A549 (cell line): ENCODE results near the gene RDH5. TPM values are rescaled to one million over a fixed set of nuclear protein-coding genes. Genes with fewer than 3 reads are reported as not detected.

Experiments
- ATAC-seq, 2 experiments: fragments of 200-7000 bp in 1 of 2; fragments of >200 bp in 1 of 2; cut with Nextera tagmentation in 1 of 2; cut with Tn5 transposase in 1 of 2; 3 replicates each; pipeline versions ENCODE4 v1.8.0 to v1.9.1; 2018 to 2020; ENCODE audit warnings: mild to moderate bottlenecking in 1 of 2, moderate library complexity in 1 of 2
- CTCF ChIA-PET: fragments of 300-600 bp; sonication (Branson Sonifier 250); formaldehyde crosslinking; extraction: SDS; loops from one replicate; lab custom pipeline; 2021; ENCODE audit warnings: antibody characterized with exemption, inconsistent platforms; lab: Yijun Ruan, JAX
- POLR2A ChIA-PET: fragments of 350-600 bp; formaldehyde crosslinking; extraction: SDS; loops from one replicate; lab custom pipeline; 2021; ENCODE audit warnings: antibody characterized with exemption, inconsistent platforms; lab: Yijun Ruan, JAX
- DNase-seq, 2 experiments: peaks; one replicate each; pipeline versions ENCODE4 v3.0.0 to v3.0.0-alpha.2; 2011 to 2016; ENCODE audit warnings: low read depth in 1 of 2, low spot score in 1 of 2
- FAIRE-seq: peaks from 2 replicates; lab custom pipeline; 2011; peaks lifted over from hg19 to GRCh38; lab: Jason Lieb, UNC
- H3K27ac ChIP-seq, 2 experiments: fragments of >200 bp; sonication (Bioruptor Twin); formaldehyde crosslinking; 3 replicates each; pipeline ENCODE4 v1.5.1; 2016 to 2017
- H3K4me1 ChIP-seq: fragments of >200 bp; sonication (Bioruptor Twin); formaldehyde crosslinking; 3 replicates; pipeline ENCODE4 v1.6.1; 2016
- H3K4me2 ChIP-seq: fragments of >200 bp; sonication (Bioruptor Twin); formaldehyde crosslinking; 3 replicates; pipeline ENCODE4 v1.6.1; 2016
- H3K4me3 ChIP-seq: fragments of >200 bp; sonication (Bioruptor Twin); formaldehyde crosslinking; 3 replicates; pipeline ENCODE4 v1.5.1; 2016
- H3K9me3 ChIP-seq: fragments of >200 bp; sonication (Bioruptor Twin); formaldehyde crosslinking; 3 replicates; pipeline ENCODE4 v1.6.1; 2016
- BCL3 ChIP-seq: fragments of >200 bp; sonication (Bioruptor Twin); formaldehyde crosslinking; IDR thresholded peaks from 3 replicates; pipeline ENCODE4 v1.6.1; 2016
- CEBPB ChIP-seq, 2 experiments: fragments of >200 bp in 1 of 2; sonication (Bioruptor Twin) in 1 of 2; formaldehyde crosslinking in 1 of 2; IDR thresholded peaks; 2 replicates each; pipeline ENCODE4 v1.6.1; 2012 to 2016
- CHD2 ChIP-seq: fragments of 150-350 bp; IDR thresholded peaks from 2 replicates; pipeline ENCODE4 v1.6.1; 2014; ENCODE audit warnings: low read length; ENCODE audit not compliant: partially characterized antibody
- CHD4 ChIP-seq: fragments of 200-600 bp; sonication (generic); IDR thresholded peaks from 2 replicates; pipeline ENCODE4 v1.6.1; 2016; ENCODE audit warnings: antibody characterized with exemption, mild to moderate bottlenecking, borderline replicate concordance
- EHF ChIP-seq: fragments of 250-450 bp; sonication (Bioruptor Pico); IDR thresholded peaks from 2 replicates; pipeline ENCODE4 v1.5.0; 2020; ENCODE audit warnings: mild to moderate bottlenecking
- ELK1 ChIP-seq: fragments of 150-350 bp; IDR thresholded peaks from 2 replicates; pipeline ENCODE4 v1.6.1; 2014; ENCODE audit warnings: low read depth, mild to moderate bottlenecking, low read length
- HDAC2 ChIP-seq: fragments of 200-600 bp; sonication (generic); IDR thresholded peaks from 2 replicates; pipeline ENCODE4 v1.6.1; 2016
- HMGXB4 ChIP-seq: fragments of 250-450 bp; sonication (Bioruptor Pico); IDR thresholded peaks from 2 replicates; pipeline ENCODE4 v1.5.0; 2021; ENCODE audit warnings: mild to moderate bottlenecking, moderate library complexity, borderline replicate concordance
- HOXB13 ChIP-seq: fragments of 250-450 bp; sonication (Bioruptor Pico); IDR thresholded peaks from 2 replicates; pipeline ENCODE4 v1.5.0; 2020; ENCODE audit warnings: low read depth, mild to moderate bottlenecking, moderate library complexity
- HOXB5 ChIP-seq: fragments of 250-450 bp; sonication (Bioruptor Pico); IDR thresholded peaks from 2 replicates; pipeline ENCODE4 v1.5.0; 2020; ENCODE audit warnings: mild to moderate bottlenecking, moderate library complexity
- MAX ChIP-seq: IDR thresholded peaks from 2 replicates; pipeline ENCODE4 v1.6.1; 2012
- MYC ChIP-seq: IDR thresholded peaks from 2 replicates; pipeline ENCODE4 v1.6.1; 2012; ENCODE audit warnings: mild to moderate bottlenecking, inconsistent platforms, low read length, improper control_type of control experiment, borderline replicate concordance
- NFE2L2 ChIP-seq: fragments of 150-350 bp; conservative IDR thresholded peaks from 2 replicates; pipeline ENCODE4 v1.6.1; 2014; ENCODE audit warnings: low read length
- NPAS2 ChIP-seq: fragments of 250-450 bp; sonication (Bioruptor Pico); IDR thresholded peaks from 2 replicates; pipeline ENCODE4 v1.8.0; 2022; ENCODE audit warnings: mild to moderate bottlenecking, moderate library complexity, borderline replicate concordance
- PBX3 ChIP-seq: IDR thresholded peaks from 2 replicates; pipeline ENCODE4 v1.6.1; 2012
- RFX5 ChIP-seq: fragments of 450-650 bp; IDR thresholded peaks from 2 replicates; pipeline ENCODE4 v1.7.1; 2014; ENCODE audit warnings: antibody characterized with exemption, mild to moderate bottlenecking, moderate library complexity
- TP53 ChIP-seq: fragments of 250-450 bp; sonication (Bioruptor Pico); IDR thresholded peaks from 2 replicates; pipeline ENCODE4 v1.5.0; 2021; ENCODE audit warnings: mild to moderate bottlenecking, moderate library complexity
- USF2 ChIP-seq: fragments of 450-650 bp; IDR thresholded peaks from 2 replicates; pipeline ENCODE4 v1.6.1; 2014; ENCODE audit warnings: antibody characterized with exemption
- ZC3H11A ChIP-seq: fragments of 450-650 bp; IDR thresholded peaks from 2 replicates; pipeline ENCODE4 v1.6.1; 2014; ENCODE audit warnings: antibody characterized with exemption, mild to moderate bottlenecking
- ZNF302 ChIP-seq: fragments of 250-450 bp; sonication (Bioruptor Pico); IDR thresholded peaks from 2 replicates; pipeline ENCODE4 v1.9.0; 2021; ENCODE audit warnings: inconsistent platforms, mild to moderate bottlenecking, moderate library complexity
- WGBS: methylation state at CpG from one replicate; pipeline ENCODE4 v1.1.6; 2017; ENCODE audit errors: missing lambda C conversion rate; 5-methylcytosine and 5-hydroxymethylcytosine counted together
- polyA plus RNA-seq, 4 experiments: library from polyadenylated mRNA; depleted of rRNA in 3 of 4; stranded (reverse); fragments of >200 nt; fragmentation: RNase III in 1 of 4; extraction: RNeasy Plus Mini Kit Qiagen cat#74134 plus additional on column Dnase treatment in 1 of 4; gene quantifications; 2 replicates in 3 of 4; 3 replicates in 1 of 4; pipeline ENCODE4 v1.2.3, GENCODE V29; 2011 to 2017

Gene RDH5
- polyA plus RNA-seq, 2 of the 4 experiments (the other 2 are of a cell fraction), result 4.1 to 9.1 TPM

GRCh38 chr12:55703288-55703687 is 16.9 kb upstream of the RDH5 start:
- FAIRE-seq, result no peak
- 61% methylated on average over 2 of the region's 2 CpGs for WGBS
- TF ChIP-seq CHD4, result no peak
- TF ChIP-seq NFE2L2, result no peak
- TF ChIP-seq HOXB13 (CRISPR knock-in tag), result no peak
- no peak for TF ChIP-seq USF2
- no peak for TF ChIP-seq RFX5
- no peak for TF ChIP-seq CHD2
- no peak for TF ChIP-seq HMGXB4 (CRISPR knock-in tag)
- TF ChIP-seq ZC3H11A, result no peak
- no peak for TF ChIP-seq ELK1
- TF ChIP-seq MYC, result no peak
- no peak for TF ChIP-seq MAX
- TF ChIP-seq ZNF302 (CRISPR knock-in tag), result no peak
- TF ChIP-seq HDAC2, result no peak
- TF ChIP-seq CEBPB (IDR thresholded peaks at IDR 0.05), result no peak
- TF ChIP-seq HOXB5 (CRISPR knock-in tag), result no peak
- TF ChIP-seq TP53 (CRISPR knock-in tag), result no peak
- TF ChIP-seq BCL3, result no peak
- TF ChIP-seq NPAS2, result no peak
- no peak for TF ChIP-seq EHF (CRISPR knock-in tag)
- no peak for TF ChIP-seq PBX3
- no peak for DNase-seq
- ChIA-PET POLR2A (no interaction called here), CTCF (no interaction called here)
- Histone ChIP-seq H3K9me3 (no peaks in the 10 kb centered on the region), H3K27ac (no peak overlapping the region), H3K4me3 (no peak overlapping the region), H3K4me1 (peaks cover 12% of the 10 kb centered on the region; the same call in 2 of the 3 replicates), H3K4me2 (no peak overlapping the region)
- no peak for ATAC-seq
